Fibroblast of lung (primary cell): ENCODE data around the gene GPR26.

Experiments used
- CTCF ChIP-seq, 2 donors: IDR thresholded peaks in 1 of 2; conservative IDR thresholded peaks in 1 of 2; 1 replicate in 1 of 2; 2 replicates in 1 of 2; pipeline ENCODE4 v1.5.1; 2011 to 2012; ENCODE audit warnings: low read length in 2 of 2, control low read depth in 1 of 2, inconsistent platforms in 1 of 2, low read depth in 1 of 2, mild to moderate bottlenecking in 1 of 2
- EZH2 ChIP-seq: IDR thresholded peaks from 2 replicates; pipeline ENCODE4 v1.5.1; 2012; ENCODE audit warnings: low read length, control low read depth, mild to moderate bottlenecking; ENCODE audit errors: missing control alignments

GRCh38 chr10:123726836-123727235 is 60.7 kb downstream of the GPR26 start:
- TF ChIP-seq CTCF (conservative IDR thresholded peaks at IDR 0.05 in 1 of 2, IDR thresholded peaks at IDR 0.05 in 1 of 2; ENCODE audit: low read depth in 1 of 2, low read length in 2 of 2) (no peak), EZH2 (no peak)
